ENCODE measurements around the gene ATP11B.
A peak's percentile ranks its signal among the peaks of the same experiment; 100 is the strongest.

The ATP11B gene

DNA sequence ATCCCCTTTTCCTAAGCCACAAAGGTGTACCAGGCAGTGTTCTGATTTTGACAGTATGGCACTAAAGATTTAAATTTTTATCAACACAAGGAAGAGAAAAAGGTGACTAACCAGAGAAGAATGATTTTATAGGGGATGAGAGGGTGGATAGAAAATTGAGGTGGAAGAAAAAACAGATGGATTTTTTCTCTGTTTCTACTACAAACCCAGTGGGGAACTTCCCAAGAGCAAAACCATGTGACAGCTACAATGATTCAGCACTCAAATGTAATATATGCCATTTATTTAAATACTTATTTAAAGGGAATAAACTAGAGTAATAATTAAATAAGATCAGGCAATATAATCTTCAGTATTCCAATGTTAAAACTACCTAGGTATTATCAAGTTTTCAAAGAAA lies 176.0 kb downstream of the ATP11B start:
- no peak for TF ChIP-seq ZNF70 (CRISPR knock-in tag; IDR thresholded peaks at IDR 0.05)
- TF ChIP-seq, protein P1, sequence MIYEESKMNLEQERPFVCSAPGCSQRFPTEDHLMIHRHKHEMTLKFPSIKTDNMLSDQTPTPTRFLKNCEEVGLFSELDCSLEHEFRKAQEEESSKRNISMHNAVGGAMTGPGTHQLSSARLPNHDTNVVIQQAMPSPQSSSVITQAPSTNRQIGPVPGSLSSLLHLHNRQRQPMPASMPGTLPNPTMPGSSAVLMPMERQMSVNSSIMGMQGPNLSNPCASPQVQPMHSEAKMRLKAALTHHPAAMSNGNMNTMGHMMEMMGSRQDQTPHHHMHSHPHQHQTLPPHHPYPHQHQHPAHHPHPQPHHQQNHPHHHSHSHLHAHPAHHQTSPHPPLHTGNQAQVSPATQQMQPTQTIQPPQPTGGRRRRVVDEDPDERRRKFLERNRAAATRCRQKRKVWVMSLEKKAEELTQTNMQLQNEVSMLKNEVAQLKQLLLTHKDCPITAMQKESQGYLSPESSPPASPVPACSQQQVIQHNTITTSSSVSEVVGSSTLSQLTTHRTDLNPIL (CRISPR knock-in tag; IDR thresholded peaks at IDR 0.05; ENCODE audit: low read depth): no peak
- TF ChIP-seq, protein P2, sequence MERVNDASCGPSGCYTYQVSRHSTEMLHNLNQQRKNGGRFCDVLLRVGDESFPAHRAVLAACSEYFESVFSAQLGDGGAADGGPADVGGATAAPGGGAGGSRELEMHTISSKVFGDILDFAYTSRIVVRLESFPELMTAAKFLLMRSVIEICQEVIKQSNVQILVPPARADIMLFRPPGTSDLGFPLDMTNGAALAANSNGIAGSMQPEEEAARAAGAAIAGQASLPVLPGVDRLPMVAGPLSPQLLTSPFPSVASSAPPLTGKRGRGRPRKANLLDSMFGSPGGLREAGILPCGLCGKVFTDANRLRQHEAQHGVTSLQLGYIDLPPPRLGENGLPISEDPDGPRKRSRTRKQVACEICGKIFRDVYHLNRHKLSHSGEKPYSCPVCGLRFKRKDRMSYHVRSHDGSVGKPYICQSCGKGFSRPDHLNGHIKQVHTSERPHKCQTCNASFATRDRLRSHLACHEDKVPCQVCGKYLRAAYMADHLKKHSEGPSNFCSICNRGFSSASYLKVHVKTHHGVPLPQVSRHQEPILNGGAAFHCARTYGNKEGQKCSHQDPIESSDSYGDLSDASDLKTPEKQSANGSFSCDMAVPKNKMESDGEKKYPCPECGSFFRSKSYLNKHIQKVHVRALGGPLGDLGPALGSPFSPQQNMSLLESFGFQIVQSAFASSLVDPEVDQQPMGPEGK (CRISPR knock-in tag; IDR thresholded peaks at IDR 0.05; ENCODE audit: borderline replicate concordance): no peak
- TF ChIP-seq ZFP30 (CRISPR knock-in tag; IDR thresholded peaks at IDR 0.05): no peak
- no peak for TF ChIP-seq TOX (CRISPR knock-in tag; IDR thresholded peaks at IDR 0.05; ENCODE audit: borderline replicate concordance)
- TF ChIP-seq ZFP3 (CRISPR knock-in tag; IDR thresholded peaks at IDR 0.05): no peak
- TF ChIP-seq, protein P3, sequence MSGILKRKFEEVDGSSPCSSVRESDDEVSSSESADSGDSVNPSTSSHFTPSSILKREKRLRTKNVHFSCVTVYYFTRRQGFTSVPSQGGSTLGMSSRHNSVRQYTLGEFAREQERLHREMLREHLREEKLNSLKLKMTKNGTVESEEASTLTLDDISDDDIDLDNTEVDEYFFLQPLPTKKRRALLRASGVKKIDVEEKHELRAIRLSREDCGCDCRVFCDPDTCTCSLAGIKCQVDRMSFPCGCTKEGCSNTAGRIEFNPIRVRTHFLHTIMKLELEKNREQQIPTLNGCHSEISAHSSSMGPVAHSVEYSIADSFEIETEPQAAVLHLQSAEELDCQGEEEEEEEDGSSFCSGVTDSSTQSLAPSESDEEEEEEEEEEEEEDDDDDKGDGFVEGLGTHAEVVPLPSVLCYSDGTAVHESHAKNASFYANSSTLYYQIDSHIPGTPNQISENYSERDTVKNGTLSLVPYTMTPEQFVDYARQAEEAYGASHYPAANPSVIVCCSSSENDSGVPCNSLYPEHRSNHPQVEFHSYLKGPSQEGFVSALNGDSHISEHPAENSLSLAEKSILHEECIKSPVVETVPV (CRISPR knock-in tag; IDR thresholded peaks at IDR 0.05): no peak
- TF ChIP-seq ZC3H10 (CRISPR knock-in tag; IDR thresholded peaks at IDR 0.05): no peak
- TF ChIP-seq, protein P4, sequence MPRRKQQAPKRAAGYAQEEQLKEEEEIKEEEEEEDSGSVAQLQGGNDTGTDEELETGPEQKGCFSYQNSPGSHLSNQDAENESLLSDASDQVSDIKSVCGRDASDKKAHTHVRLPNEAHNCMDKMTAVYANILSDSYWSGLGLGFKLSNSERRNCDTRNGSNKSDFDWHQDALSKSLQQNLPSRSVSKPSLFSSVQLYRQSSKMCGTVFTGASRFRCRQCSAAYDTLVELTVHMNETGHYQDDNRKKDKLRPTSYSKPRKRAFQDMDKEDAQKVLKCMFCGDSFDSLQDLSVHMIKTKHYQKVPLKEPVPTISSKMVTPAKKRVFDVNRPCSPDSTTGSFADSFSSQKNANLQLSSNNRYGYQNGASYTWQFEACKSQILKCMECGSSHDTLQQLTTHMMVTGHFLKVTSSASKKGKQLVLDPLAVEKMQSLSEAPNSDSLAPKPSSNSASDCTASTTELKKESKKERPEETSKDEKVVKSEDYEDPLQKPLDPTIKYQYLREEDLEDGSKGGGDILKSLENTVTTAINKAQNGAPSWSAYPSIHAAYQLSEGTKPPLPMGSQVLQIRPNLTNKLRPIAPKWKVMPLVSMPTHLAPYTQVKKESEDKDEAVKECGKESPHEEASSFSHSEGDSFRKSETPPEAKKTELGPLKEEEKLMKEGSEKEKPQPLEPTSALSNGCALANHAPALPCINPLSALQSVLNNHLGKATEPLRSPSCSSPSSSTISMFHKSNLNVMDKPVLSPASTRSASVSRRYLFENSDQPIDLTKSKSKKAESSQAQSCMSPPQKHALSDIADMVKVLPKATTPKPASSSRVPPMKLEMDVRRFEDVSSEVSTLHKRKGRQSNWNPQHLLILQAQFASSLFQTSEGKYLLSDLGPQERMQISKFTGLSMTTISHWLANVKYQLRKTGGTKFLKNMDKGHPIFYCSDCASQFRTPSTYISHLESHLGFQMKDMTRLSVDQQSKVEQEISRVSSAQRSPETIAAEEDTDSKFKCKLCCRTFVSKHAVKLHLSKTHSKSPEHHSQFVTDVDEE (CRISPR knock-in tag; IDR thresholded peaks at IDR 0.05): no peak
- TF ChIP-seq ISL1 (CRISPR knock-in tag; IDR thresholded peaks at IDR 0.05): no peak
- ATAC-seq: peak; percentile 62

DNA sequence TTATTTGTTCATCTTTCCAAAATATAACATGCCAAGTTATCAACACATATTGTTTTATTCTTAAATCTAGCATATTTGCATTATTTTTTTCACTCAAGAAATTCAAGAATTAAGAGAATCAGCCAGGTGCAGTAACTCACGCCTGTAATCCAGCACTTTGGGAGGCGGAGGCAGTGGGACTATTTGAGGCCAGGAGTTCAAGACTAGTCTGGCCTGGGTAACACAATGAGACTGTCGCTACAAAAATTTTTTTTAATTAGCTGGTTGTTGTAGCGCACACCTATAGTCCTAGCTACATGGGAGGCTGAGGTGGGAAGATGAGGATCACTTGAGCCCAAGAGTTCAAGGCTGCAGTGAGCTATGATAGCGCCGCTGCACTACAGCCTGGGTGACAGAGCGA lies 176.5 kb downstream of the ATP11B start:
- ATAC-seq: no peak
- TF ChIP-seq GLIS3 (CRISPR knock-in tag; IDR thresholded peaks at IDR 0.05) (no peak), ZNF8 (CRISPR knock-in tag; IDR thresholded peaks at IDR 0.05) (no peak), OSR1 (CRISPR knock-in tag; IDR thresholded peaks at IDR 0.05) (no peak), ZNF565 (CRISPR knock-in tag; conservative IDR thresholded peaks at IDR 0.05; ENCODE audit: low read depth) (no peak), ZFP3 (CRISPR knock-in tag; IDR thresholded peaks at IDR 0.05) (no peak), ISL1 (CRISPR knock-in tag; IDR thresholded peaks at IDR 0.05) (no peak), ZC3H10 (CRISPR knock-in tag; IDR thresholded peaks at IDR 0.05) (no peak), TCF4 (CRISPR knock-in tag; IDR thresholded peaks at IDR 0.05; ENCODE audit: borderline replicate concordance) (no peak), PPARA (CRISPR knock-in tag; IDR thresholded peaks at IDR 0.05; ENCODE audit: borderline replicate concordance) (no peak), ZNF70 (CRISPR knock-in tag; IDR thresholded peaks at IDR 0.05) (no peak), BACH2 (CRISPR knock-in tag; IDR thresholded peaks at IDR 0.05; ENCODE audit: borderline replicate concordance) (no peak), ZFP30 (CRISPR knock-in tag; IDR thresholded peaks at IDR 0.05) (no peak), TOX (CRISPR knock-in tag; IDR thresholded peaks at IDR 0.05; ENCODE audit: borderline replicate concordance) (no peak), ESRRG (CRISPR knock-in tag; IDR thresholded peaks at IDR 0.05) (no peak)
- TF ChIP-seq, protein P5, sequence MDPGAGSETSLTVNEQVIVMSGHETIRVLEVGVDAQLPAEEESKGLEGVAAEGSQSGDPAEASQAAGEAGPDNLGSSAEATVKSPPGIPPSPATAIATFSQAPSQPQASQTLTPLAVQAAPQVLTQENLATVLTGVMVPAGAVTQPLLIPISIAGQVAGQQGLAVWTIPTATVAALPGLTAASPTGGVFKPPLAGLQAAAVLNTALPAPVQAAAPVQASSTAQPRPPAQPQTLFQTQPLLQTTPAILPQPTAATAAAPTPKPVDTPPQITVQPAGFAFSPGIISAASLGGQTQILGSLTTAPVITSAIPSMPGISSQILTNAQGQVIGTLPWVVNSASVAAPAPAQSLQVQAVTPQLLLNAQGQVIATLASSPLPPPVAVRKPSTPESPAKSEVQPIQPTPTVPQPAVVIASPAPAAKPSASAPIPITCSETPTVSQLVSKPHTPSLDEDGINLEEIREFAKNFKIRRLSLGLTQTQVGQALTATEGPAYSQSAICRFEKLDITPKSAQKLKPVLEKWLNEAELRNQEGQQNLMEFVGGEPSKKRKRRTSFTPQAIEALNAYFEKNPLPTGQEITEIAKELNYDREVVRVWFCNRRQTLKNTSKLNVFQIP (CRISPR knock-in tag; IDR thresholded peaks at IDR 0.05; ENCODE audit: borderline replicate concordance, low read depth): no peak
- TF ChIP-seq, protein P2 (CRISPR knock-in tag; IDR thresholded peaks at IDR 0.05; ENCODE audit: borderline replicate concordance): no peak
- TF ChIP-seq, protein P1 (CRISPR knock-in tag; IDR thresholded peaks at IDR 0.05; ENCODE audit: low read depth): no peak
- TF ChIP-seq, protein P4 (CRISPR knock-in tag; IDR thresholded peaks at IDR 0.05): no peak
